Brain microvascular endothelial cell (primary cell): Measurements from ENCODE around the gene DPF3.

Source experiments
- DNase-seq: peaks from one replicate; pipeline ENCODE4 v3.0.0-alpha.2; 2020
- H3K27ac ChIP-seq: fragments of 250-450 bp; sonication (Bioruptor Pico); 2 replicates; pipeline ENCODE4 v1.5.1; 2020; ENCODE audit warnings: mild to moderate bottlenecking, moderate library complexity
- H3K27me3 ChIP-seq: fragments of 250-450 bp; sonication (Bioruptor Pico); replicated peaks from 2 replicates; pipeline ENCODE4 v1.5.1; 2020; ENCODE audit warnings: mild to moderate bottlenecking
- H3K36me3 ChIP-seq: fragments of 250-450 bp; sonication (Bioruptor Pico); replicated peaks from 2 replicates; pipeline ENCODE4 v1.5.1; 2020; ENCODE audit warnings: mild to moderate bottlenecking
- H3K4me3 ChIP-seq: 2 replicates; pipeline ENCODE4 v1.5.1; 2011; ENCODE audit warnings: low read depth, mild to moderate bottlenecking, control low read depth, low read length, moderate library complexity
- in situ Hi-C: cut with HindIII; loops from 2 replicates; pipeline ENCODE4 v1.10.0; 2017; ENCODE audit warnings: low sequenced_read_pairs, low pct_ligation_motif_present
- TF ChIP-seq, protein P1 (sequence below): IDR thresholded peaks from 2 replicates; pipeline ENCODE4 v1.5.1; 2011; ENCODE audit warnings: low read depth, mild to moderate bottlenecking, moderate library complexity, low read length, control low read depth, inconsistent platforms; ENCODE audit errors: missing control alignments

The DPF3 gene

DNA sequence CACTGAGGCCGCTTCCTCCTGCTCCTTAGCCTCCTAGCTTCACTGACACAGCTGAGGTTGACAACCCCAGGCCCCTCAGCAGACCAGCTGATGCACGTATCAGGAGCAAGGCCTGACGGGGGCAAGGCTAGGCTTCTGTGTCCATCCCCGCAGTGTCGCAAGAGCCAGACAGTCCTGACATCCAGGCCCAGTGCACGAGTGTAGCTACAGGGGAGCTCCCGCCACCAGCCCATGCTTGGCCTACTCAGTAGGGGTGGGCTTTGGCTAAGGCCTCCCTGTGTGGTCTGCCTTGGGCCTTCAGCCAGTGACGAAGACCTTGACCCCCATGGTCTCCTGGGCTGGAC, 179.1 kb downstream of the DPF3 start:
- in situ Hi-C loops: no loop called here
- TF ChIP-seq, protein P1, sequence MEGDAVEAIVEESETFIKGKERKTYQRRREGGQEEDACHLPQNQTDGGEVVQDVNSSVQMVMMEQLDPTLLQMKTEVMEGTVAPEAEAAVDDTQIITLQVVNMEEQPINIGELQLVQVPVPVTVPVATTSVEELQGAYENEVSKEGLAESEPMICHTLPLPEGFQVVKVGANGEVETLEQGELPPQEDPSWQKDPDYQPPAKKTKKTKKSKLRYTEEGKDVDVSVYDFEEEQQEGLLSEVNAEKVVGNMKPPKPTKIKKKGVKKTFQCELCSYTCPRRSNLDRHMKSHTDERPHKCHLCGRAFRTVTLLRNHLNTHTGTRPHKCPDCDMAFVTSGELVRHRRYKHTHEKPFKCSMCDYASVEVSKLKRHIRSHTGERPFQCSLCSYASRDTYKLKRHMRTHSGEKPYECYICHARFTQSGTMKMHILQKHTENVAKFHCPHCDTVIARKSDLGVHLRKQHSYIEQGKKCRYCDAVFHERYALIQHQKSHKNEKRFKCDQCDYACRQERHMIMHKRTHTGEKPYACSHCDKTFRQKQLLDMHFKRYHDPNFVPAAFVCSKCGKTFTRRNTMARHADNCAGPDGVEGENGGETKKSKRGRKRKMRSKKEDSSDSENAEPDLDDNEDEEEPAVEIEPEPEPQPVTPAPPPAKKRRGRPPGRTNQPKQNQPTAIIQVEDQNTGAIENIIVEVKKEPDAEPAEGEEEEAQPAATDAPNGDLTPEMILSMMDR: no peak
- no peak overlapping the region for H3K27ac ChIP-seq

DNA sequence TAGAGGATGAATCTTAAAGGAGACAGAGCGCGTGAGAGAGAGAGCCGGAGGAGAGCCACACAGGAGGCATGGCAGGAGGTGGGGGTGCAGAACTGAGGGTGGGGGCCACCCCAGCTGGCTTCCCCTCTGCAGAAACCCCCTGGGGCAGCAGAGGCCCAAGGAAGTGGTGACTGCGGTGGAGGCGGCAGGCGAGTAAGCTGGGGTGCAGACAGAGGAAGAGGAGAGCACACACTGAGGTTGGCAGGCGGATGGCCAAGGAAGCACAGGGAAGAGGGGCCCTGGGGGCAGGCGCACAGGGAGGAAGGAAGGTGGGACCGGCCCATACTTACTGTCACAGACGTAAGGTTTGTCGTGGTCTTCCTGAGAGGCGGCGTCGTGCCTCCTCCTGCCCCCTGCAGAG, 179.8 kb downstream of the DPF3 start:
- Histone ChIP-seq H3K27ac (no peak overlapping the region), H3K4me3 (no peak overlapping the region), H3K36me3 (peaks cover 2% of the 10 kb centered on the region), H3K27me3 (no peaks in the 10 kb centered on the region)
- in situ Hi-C loops: no loop called here
- DNase-seq: no peak
- TF ChIP-seq, protein P1: no peak

More for the DNA sequence above, 179.1 kb downstream of the DPF3 start:
- no peak for DNase-seq
- no peak overlapping the region for H3K4me3 ChIP-seq
- peaks cover 2% of the 10 kb centered on the region for H3K36me3 ChIP-seq
- H3K27me3 ChIP-seq: no peaks in the 10 kb centered on the region

DNA sequence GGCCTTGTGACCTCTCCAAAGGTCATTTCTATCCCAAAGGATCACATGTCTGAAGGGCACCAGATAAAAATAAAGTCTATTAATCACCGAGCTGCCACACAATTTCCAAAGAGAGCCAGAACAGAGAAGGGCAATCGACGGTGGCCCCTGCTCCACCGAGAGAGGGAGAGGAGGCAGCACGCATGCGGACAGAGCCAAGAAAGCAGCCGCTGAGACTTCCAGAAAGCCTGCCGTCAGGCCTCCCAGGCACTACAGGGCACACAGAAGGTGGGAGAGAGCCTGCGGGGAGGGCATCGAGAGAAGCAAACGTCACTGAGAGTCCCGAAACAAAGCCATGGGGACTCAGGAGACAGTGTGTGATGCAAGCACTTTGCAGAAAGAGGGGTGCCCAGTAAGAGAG, 182.0 kb downstream of the DPF3 start:
- Histone ChIP-seq H3K36me3 (peaks cover 2% of the 10 kb centered on the region), H3K27ac (no peak overlapping the region), H3K4me3 (no peak overlapping the region), H3K27me3 (no peaks in the 10 kb centered on the region)
- no peak for DNase-seq
- TF ChIP-seq, protein P1: no peak
- in situ Hi-C loops: no loop called here

GRCh38 chr14:72709916-72710611, 183.8 kb downstream of the DPF3 start:
- Histone ChIP-seq H3K27me3 (no peaks in the 10 kb centered on the region), H3K27ac (no peak overlapping the region), H3K4me3 (no peak overlapping the region), H3K36me3 (peaks cover 2% of the 10 kb centered on the region)
- no peak for DNase-seq
- in situ Hi-C loops: no loop called here
- TF ChIP-seq, protein P1: no peak

GRCh38 chr14:72708708-72709475, 185.0 kb downstream of the DPF3 start:
- no peaks in the 10 kb centered on the region for H3K27me3 ChIP-seq
- TF ChIP-seq, protein P1: peak; percentile 45
- H3K36me3 ChIP-seq: no peaks in the 10 kb centered on the region
- in situ Hi-C loops: no loop called here
- H3K4me3 ChIP-seq: no peak overlapping the region
- no peak overlapping the region for H3K27ac ChIP-seq
- no peak for DNase-seq
